Measurements from ENCODE around the gene ZBTB48.

ZBTB48 gene

DNA sequence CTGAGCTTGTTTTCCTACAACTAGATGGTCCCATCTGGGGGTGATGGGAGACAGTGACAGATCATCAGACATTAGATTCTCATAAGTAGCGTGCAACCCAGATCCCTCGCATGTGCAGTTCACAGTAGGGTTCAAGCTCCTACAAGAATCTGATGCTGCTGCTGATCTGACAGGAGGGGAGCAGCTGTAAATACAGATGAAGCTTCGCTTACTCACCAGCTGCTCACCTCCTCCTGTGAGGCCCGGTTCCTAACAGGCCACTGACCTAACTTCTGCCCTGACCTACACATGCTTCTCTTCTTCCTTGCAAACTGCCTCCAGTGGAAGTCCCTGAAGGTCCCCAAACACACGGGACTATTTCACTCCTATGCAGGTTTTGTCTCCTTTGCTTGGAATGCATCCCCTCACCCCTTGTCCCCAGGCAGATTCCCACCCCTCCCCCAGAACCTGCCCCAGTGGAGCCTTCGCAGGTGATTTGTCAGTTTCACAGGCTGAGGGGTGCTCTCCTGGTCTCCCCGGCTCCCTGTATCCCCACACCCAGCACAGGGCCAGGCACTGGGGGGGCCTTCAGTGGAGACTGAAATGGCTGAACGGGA, 5.7 kb upstream of the ZBTB48 start:
- DNase-seq: no peak

DNA sequence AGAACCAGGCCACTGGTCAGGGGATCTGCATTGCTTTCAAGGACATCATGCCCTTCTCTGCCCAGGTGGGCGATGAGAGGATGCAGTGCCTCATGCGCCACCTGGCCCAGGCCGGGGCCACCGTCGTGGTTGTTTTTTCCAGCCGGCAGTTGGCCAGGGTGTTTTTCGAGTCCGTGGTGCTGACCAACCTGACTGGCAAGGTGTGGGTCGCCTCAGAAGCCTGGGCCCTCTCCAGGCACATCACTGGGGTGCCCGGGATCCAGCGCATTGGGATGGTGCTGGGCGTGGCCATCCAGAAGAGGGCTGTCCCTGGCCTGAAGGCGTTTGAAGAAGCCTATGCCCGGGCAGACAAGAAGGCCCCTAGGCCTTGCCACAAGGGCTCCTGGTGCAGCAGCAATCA, 5.0 kb upstream of the ZBTB48 start:
- no peak for DNase-seq

DNA sequence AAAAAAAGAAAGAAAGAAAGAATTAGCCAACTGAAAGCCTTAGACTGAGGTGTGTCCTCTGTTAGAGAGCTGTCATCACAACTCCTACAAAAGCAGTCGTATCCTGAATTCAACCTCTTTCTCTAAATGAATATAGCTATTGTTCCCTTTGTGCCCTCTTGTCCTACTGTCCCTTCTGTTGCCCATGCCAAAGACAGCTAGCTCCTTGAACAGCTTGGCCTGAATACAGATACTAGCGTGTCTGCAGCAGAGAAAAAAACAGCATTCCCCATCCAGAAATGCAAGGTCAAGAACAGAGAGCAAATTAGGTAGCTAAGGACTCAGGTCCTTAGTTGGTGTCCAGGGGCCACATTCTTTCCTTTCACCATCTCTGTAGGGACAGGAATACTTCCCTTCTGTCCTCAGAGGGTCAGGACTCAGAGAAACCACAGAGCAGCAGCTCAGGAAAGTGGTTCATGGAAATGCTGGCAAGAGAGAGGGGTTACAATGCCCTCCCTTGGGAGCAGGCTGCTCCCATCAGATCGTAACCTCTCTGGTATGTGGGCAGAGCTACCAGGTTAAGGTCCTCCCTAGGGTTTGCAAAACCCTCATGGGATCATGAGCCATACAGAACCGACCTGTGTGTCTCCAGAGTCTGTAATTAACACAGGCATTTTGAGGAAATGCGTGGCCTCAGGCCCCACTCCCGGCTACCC, 1.8 kb upstream of the ZBTB48 start:
- DNase-seq: no peak

DNA sequence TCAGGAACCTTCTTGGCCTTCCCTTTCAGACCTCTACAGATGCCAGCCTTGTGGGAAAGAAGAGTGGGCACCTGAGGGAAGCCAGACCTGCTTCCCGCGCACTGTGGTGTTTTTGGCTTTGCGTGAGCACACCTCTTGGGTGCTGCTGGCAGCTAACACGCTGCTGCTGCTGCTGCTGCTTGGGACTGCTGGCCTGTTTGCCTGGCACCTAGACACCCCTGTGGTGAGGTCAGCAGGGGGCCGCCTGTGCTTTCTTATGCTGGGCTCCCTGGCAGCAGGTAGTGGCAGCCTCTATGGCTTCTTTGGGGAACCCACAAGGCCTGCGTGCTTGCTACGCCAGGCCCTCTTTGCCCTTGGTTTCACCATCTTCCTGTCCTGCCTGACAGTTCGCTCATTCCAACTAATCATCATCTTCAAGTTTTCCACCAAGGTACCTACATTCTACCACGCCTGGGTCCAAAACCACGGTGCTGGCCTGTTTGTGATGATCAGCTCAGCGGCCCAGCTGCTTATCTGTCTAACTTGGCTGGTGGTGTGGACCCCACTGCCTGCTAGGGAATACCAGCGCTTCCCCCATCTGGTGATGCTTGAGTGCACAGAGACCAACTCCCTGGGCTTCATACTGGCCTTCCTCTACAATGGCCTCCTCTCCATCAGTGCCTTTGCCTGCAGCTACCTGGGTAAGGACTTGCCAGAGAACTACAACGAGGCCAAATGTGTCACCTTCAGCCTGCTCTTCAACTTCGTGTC, 995 bp upstream of the ZBTB48 start:
- peak; percentile 54 for DNase-seq

DNA sequence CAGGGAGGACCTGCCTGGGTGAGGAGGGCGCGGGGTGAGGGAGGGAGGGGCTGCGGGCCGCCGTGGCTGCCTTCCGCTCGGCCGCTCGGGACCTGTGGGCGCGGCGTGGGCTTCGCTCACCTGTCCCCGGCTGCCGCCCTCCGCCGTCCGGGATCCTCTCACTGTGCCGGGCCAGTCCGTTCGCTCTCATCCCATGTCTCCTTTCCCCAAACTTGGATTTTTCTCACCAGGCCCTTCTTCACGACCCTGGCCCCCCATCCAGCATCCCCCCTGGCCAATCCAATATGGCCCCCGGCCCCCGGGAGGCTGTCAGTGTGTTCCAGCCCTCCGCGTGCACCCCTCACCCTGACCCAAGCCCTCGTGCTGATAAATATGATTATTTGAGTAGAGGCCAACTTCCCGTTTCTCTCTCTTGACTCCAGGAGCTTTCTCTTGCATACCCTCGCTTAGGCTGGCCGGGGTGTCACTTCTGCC, 362 bp downstream of the ZBTB48 start:
- peak; percentile 72 for DNase-seq

DNA sequence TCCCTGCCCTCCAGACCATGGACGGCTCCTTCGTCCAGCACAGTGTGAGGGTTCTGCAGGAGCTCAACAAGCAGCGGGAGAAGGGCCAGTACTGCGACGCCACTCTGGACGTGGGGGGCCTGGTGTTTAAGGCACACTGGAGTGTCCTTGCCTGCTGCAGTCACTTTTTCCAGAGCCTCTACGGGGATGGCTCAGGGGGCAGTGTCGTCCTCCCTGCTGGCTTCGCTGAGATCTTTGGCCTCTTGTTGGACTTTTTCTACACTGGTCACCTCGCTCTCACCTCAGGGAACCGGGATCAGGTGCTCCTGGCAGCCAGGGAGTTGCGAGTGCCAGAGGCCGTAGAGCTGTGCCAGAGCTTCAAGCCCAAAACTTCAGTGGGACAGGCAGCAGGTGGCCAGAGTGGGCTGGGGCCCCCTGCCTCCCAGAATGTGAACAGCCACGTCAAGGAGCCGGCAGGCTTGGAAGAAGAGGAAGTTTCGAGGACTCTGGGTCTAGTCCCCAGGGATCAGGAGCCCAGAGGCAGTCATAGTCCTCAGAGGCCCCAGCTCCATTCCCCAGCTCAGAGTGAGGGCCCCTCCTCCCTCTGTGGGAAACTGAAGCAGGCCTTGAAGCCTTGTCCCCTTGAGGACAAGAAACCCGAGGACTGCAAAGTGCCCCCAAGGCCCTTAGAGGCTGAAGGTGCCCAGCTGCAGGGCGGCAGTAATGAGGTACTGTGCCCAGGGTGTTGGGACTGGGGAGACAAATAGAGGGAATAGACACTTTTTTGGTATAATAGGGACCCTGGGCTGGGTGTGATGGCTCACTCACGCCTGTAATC, 1.0 kb downstream of the ZBTB48 start:
- peak; percentile 49 for DNase-seq

DNA sequence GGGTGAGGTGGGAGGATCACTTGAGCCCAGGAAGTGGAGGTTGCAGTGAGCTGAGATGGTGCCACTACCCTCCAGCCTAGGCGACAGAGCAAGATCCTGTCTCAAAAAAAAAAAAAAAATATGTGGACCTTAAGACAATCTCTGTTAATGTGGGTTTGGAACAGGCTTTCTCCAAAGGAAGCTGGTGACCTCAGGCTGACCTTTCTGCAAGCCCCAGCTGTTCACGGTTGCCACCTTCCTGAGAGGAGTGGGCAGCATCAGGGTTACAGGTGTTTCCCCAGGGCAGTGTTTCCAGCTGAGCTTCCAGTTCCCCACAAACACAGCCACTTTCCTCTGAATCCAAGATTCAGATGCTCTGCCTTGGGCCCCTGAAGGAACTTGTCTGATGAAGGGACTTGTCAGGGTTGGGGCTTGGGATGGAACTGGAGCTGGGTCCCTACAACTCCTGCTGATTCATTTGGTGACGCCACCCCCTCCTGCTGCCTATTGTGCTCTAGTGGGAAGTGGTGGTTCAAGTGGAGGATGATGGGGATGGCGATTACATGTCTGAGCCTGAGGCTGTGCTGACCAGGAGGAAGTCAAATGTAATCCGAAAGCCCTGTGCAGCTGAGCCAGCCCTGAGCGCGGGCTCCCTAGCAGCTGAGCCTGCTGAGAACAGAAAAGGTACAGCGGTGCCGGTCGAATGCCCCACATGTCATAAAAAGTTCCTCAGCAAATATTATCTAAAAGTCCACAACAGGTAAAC, 1.9 kb downstream of the ZBTB48 start:
- DNase-seq: peak; percentile 69

DNA sequence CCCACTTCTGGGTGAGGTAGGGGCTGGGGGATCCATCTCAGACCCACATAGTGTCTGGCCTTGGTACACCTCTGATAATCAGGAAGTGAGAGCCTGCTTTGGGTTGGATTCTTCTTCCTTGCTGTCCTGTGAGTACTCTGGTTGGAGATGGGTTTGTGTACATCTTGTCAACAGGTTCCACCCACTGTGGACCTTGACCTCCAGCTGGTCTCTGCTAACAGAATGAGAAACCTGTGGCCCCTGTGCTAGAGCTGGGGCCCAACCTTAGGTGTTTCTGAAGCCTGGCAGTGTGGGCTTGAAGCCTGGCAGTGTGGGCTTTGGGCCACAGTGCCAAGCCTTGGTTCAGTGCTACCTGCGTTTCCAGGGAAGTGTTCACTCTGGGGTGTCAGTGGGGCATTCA, 2.6 kb downstream of the ZBTB48 start:
- no peak for DNase-seq

DNA sequence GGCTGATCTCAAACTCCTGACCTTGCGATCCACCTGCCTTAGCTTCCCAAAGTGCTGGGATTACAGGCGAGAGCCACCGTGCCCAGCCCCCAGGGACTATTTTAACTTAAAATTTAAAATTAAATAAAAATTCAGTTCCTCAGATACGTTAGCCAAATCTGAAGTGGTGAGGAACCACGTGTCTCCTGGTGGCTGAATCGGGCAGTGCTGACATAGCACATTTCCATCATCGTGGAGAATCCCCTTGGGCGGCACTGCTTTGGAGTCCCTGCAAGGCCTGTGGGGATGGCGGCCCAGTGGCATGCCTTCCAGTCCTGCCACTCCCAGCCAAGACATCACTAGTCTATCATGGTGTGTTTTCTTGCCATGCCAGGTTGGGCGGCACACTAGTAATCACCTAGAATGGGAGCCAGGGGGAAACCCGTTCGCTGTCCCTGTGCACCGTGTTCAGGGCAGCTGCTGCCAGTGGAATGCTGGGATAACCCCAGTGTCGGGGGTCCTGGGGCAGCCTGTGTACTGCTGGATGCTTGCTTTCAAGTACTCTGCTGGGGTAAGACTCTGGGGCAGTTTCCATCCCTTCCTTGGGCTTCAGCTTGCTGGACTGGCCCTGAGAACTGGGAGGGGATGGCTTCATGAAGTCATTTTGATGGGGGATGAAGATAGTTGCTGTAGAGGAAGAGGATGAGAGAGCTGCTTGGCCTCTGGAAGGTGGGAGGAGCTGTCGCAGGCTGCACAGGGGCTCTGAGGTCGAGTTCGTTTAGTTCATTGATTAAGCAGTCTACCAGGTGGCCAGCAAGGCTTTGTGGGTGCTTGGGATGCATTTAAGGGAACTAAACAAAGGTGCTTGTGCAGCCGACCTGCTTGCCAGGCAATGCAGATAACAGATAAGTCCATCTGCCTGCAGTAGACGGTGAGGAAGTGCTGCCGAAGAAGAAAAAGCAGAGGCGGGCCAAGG, 4.6 kb downstream of the ZBTB48 start:
- no peak for DNase-seq

DNA sequence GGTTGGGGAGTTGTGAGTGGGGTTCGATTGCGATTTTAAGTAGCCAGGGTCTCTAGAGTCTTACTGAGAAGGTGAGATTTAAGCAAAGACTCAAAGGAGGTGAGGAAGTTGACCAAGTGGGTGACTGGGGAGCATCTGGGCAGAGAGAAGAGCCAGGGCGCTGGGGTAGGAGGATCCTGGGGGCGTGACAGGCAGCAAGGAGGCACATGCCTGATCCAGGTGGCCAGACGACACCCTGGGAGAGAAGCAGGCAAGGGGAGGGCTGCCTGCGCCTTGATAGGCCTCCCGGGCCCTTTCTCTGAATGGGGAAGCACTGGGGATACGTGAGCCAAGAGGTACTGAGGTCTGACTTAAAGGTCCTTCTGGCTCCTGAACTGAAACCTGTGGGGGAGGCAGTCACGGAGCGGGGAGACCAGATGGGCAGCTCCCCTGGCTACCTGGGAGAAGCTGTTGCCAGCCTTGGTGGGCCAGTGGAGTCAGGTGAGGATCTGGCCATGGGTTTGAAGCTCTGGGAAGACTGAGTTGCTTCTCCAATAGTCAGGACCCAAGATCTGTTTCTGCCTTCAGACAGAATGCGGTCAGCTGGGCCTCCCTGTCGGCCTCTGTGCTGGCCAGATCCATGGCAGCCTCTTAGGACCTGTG, 5.4 kb downstream of the ZBTB48 start:
- DNase-seq: no peak

DNA sequence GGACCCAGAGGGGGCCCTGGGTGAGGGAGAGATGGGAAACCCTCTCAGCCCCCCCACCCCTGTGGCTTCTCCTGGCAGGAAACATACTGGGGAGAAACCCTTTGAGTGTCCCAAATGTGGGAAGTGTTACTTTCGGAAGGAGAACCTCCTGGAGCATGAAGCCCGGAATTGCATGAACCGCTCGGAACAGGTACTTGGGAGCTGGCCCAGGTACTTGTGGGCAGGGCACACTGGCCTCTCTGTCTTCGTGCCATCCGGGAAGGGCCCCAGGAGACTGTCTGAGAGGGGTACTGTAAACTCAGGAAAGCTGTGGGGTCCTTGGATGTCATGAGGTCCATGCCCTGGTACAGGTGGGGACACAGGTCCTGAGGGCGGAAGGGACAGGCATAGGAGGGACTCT, 6.0 kb downstream of the ZBTB48 start:
- no peak for DNase-seq

DNA sequence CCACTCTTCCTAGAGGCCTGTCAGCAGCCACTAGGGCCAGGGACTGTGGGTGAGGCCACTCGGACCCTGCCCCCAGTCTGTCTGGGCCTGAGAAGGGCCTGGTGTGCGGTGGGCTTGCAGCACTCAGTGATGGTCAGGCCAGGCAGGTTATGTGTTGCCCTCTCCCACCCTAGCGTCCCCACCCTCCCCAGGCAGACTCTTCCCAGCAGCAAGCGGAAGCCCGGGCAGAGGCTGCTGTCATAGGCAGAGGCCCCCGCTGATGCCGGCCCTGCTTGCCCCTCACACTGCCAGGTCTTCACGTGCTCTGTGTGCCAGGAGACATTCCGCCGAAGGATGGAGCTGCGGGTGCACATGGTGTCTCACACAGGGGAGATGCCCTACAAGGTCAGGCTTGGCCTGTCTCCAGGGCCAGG, 6.6 kb downstream of the ZBTB48 start:
- DNase-seq: no peak

DNA sequence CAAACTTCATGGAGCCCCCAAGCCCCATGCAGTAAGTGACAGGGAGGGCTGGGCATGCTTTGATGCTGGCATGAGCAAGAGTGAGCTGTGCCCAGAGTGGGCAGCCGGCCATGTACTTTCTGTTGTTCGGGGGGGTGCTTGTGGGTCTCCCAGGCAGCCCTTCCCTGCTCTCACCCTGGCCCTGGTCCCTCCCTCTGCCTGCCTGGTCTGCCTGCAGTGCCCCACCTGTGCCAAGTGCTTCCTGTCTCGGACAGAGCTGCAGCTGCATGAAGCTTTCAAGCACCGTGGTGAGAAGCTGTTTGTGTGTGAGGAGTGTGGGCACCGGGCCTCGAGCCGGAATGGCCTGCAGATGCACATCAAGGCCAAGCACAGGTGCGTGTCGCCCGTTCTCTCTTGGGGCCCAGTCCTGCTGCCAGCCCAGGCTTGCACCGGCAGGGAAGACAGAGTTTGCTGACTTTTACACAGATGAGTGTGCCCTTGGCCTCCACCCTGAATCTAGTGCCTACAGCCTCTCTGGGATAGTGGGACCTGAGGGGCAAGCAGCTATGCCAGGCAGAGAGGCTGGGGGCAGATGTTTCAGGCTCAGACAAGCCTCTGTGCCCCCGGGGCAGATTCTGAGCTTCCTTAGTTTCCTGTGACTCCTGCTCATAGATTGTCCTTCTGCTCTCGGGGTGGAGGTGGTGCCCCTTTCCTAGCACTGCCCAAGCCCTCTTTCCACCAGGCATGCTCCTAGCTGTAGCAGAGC, 7.6 kb downstream of the ZBTB48 start:
- no peak for DNase-seq

DNA sequence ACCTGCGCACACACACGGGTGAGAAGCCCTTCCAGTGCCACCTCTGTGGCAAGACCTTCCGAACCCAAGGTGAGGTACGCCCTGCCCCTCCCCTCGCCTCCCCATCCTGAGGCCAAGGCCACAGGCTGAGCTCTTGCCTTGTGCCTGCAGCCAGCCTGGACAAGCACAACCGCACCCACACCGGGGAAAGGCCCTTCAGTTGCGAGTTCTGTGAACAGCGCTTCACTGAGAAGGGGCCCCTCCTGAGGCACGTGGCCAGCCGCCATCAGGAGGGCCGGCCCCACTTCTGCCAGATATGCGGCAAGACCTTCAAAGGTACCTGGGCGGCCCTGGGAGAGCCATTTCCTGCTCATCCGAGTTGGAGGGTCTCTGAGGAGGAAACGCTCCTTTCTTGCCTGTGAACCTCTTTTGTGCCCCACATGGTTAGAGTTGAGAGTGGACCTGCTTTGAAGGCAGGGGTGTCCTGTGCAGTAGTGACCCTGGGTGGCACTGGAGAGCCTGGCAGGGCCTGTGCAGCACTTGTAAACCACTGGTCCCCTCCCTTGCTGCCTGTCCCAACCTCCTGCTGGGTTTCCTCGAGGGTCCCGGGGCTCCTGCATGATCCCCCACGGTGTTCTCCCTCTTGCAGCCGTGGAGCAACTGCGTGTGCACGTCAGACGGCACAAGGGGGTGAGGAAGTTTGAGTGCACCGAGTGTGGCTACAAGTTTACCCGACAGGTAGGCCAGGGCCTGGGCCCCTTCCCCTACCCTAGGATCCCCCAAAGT, 8.5 kb downstream of the ZBTB48 start:
- no peak for DNase-seq

DNA sequence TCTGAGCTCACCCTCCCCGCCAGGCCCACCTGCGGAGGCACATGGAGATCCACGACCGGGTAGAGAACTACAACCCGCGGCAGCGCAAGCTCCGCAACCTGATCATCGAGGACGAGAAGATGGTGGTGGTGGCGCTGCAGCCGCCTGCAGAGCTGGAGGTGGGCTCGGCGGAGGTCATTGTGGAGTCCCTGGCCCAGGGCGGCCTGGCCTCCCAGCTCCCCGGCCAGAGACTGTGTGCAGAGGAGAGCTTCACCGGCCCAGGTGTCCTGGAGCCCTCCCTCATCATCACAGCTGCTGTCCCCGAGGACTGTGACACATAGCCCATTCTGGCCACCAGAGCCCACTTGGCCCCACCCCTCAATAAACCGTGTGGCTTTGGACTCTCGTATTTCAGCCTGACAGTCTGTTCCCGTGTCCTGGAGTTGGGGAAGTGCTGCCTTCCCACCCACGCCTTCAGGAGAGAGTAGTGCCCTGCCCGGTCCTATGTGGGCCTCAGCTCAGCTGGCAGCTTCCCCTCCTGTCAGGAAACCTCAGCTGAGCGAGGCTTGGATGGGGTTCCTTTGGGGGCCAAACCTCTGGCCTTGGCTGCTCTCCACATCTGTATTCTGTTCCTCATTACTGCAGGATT, 9.2 kb downstream of the ZBTB48 start:
- DNase-seq: no peak

DNA sequence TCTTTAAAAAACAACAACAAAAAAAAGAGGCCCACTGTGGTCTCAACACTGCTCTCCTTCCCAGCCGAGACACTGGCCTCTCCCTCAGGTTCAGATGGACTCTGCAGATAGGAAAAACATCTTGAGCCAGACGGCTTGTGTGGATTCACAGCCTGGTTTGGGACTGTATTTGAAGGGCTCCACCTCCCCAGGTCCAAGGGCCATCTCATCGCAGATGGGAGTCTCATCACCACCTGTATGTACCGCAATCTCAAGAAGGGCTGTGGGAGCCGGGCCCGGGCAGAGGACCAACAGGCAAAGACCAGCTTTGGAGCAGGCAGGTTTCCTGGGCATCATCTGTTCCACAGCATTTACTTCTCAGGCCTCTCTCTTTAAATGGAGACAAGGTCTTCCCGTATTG, 10.3 kb downstream of the ZBTB48 start:
- no peak for DNase-seq

DNA sequence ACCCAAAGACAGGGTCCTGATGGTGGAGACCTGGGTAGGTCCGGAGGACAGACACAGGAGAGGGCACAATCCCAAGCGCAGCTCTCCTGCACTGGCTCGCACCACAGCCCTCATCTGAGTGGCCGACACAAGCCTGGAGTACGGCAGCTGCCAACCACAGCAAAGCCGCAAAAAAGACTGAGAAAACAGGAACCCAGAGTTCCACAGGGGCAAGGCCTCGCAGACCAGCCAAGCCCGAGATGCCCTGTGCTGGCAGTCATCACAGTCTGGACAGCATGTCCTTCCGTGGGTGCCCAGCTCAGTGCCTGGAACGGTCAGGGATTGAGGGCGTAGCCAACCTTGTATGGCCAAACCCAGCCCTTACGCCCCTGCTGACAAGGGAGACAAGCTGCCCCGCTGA, 11.4 kb downstream of the ZBTB48 start:
- peak; percentile 69 for DNase-seq

DNA sequence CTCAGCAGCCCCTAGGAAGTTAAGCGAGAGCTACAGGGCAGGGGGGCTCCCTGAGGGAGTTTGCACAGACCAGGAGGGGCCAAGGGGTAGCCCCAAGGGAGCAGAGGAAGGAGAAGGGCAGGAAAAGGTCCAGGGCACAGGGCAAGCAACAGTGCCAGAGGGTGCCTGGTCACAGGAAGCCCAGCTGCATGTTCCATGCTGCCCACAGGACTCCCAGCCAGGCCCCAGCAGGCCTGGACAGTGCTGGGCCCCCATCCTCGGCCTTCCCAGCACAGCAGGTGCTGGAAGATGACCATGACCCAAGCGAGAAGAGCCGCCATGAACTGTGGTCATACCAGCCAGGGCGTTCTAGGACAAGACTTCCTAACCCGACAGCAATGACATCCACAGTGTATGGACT, 11.8 kb downstream of the ZBTB48 start:
- DNase-seq: no peak

DNA sequence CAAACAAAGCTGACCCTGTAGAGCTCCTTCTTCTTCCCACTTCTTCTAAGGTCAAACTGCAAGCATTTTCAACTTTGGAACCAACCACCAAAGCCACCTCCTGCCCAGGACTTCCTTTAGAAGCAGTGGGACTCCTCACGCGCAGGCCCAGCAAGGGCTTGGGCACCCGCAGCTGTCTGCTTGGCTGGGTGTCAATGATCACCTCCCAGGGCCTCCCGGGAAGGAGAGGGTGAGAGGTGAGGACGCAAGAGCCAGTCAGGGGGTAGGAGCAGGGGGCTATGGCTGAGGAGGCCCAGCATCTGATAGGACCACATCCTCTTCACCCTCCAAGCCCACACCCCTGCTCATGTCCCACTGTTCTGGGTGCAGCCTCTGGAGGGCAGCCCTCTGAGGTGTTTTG, 12.6 kb downstream of the ZBTB48 start:
- no peak for DNase-seq
